Panc1 (cell line): ENCODE data around the gene POLR3H.

ENCODE experiments used
- CTCF ChIP-seq: fragments of 450-650 bp; IDR thresholded peaks from 2 replicates; pipeline ENCODE4 v1.5.1; 2017; ENCODE audit warnings: mild to moderate bottlenecking
- POLR2AphosphoS5 ChIP-seq: IDR thresholded peaks from 2 replicates; pipeline ENCODE4 v1.6.1; 2012; ENCODE audit warnings: mild to moderate bottlenecking, low read depth, low read length, moderate library complexity
- REST ChIP-seq, 2 experiments: IDR thresholded peaks; 2 replicates each; pipeline ENCODE4 v1.6.1; 2011 to 2012; ENCODE audit warnings: low read depth in 2 of 2, control low read depth in 1 of 2, low read length in 1 of 2, mild to moderate bottlenecking in 1 of 2, moderate library complexity in 1 of 2; ENCODE audit not compliant: insufficient read depth in 1 of 2
- SIN3A ChIP-seq: IDR thresholded peaks from 2 replicates; pipeline ENCODE4 v1.6.1; 2012; ENCODE audit warnings: low read depth, mild to moderate bottlenecking, low read length, moderate library complexity, borderline replicate concordance; ENCODE audit not compliant: insufficient read depth
- TCF7L2 ChIP-seq: IDR thresholded peaks from 2 replicates; pipeline ENCODE4 v1.6.1; 2011; ENCODE audit warnings: mild to moderate bottlenecking, low read depth, low read length, inconsistent platforms

GRCh38 chr22:41508770-41509170, 35.5 kb downstream of the POLR3H start:
- TF ChIP-seq CTCF, result no peak
- no peak for TF ChIP-seq TCF7L2
- TF ChIP-seq POLR2AphosphoS5, result no peak
- TF ChIP-seq REST (IDR thresholded peaks at IDR 0.05; ENCODE audit: insufficient read depth in 1 of 2, low read depth in 2 of 2, low read length in 1 of 2), result no peak
- TF ChIP-seq SIN3A, result no peak
